B cell (primary cell): Measurements from ENCODE around the gene TBX2. TPM values are rescaled to one million over a fixed set of nuclear protein-coding genes. Genes with fewer than 3 reads are reported as not detected.

ENCODE experiments used
- ATAC-seq: fragments of 200-7000 bp; cut with Tn5 transposase; one replicate; pipeline ENCODE4 v1.10.0; 2021; ENCODE audit warnings: low read depth, mild to moderate bottlenecking, moderate number of reproducible peaks, moderate library complexity
- CTCF ChIA-PET: fragments of 350-600 bp; sonication (Branson Sonifier 250); formaldehyde crosslinking; loops from one replicate; lab custom pipeline; 2021; ENCODE audit warnings: antibody characterized with exemption, inconsistent platforms; lab: Charles Lee
- POLR2A ChIA-PET: fragments of 350-600 bp; sonication (Branson Sonifier 250); formaldehyde crosslinking; loops from one replicate; lab custom pipeline; 2021; ENCODE audit warnings: antibody characterized with exemption; lab: Charles Lee
- DNase-seq: peaks from one replicate; pipeline ENCODE4 v3.0.0; 2013
- H2AFZ ChIP-seq: 2 replicates; pipeline ENCODE4 v1.6.1; 2012; ENCODE audit warnings: mild to moderate bottlenecking, low read depth, low read length; ENCODE audit not compliant: insufficient read depth, poor library complexity, severe bottlenecking
- H3K27ac ChIP-seq, 2 donors: 1 replicate in 1 of 2; 2 replicates in 1 of 2; pipeline ENCODE4 v1.5.1; 2012 to 2013; ENCODE audit warnings: low read length in 2 of 2, mild to moderate bottlenecking in 2 of 2, moderate library complexity in 1 of 2
- H3K27me3 ChIP-seq, 4 experiments: fragments of 200-600 bp in 1 of 4; sonication (generic) in 1 of 4; replicated peaks in 1 of 4; 1 replicate in 2 of 4; 2 replicates in 2 of 4; pipeline versions ENCODE4 v1.6.1 to v1.7.0; 2013 to 2016; ENCODE audit warnings: low read length in 3 of 4, mild to moderate bottlenecking in 2 of 4, mixed read lengths in 1 of 4, moderate library complexity in 1 of 4; ENCODE audit not compliant: insufficient read depth in 4 of 4, control insufficient read depth in 3 of 4; ENCODE audit errors: control extremely low read depth in 1 of 4
- H3K36me3 ChIP-seq, 2 experiments: replicated peaks in 1 of 2; 1 replicate in 1 of 2; 2 replicates in 1 of 2; pipeline versions ENCODE4 v1.6.1 to v1.7.1; 2013; ENCODE audit warnings: low read length in 1 of 2; ENCODE audit not compliant: insufficient read depth in 2 of 2, control insufficient read depth in 1 of 2; ENCODE audit errors: control extremely low read depth in 1 of 2, extremely low read depth in 1 of 2
- H3K4me1 ChIP-seq, 2 donors: fragments of 200-600 bp in 1 of 2; sonication (generic) in 1 of 2; 1 replicate in 1 of 2; 2 replicates in 1 of 2; pipeline versions ENCODE4 v1.5.1 to v1.6.1; 2013 to 2017; ENCODE audit warnings: low read length in 2 of 2; ENCODE audit not compliant: control insufficient read depth in 2 of 2, insufficient read depth in 2 of 2
- H3K4me2 ChIP-seq: replicated peaks from 2 replicates; pipeline ENCODE3; 2012; ENCODE audit warnings: mild to moderate bottlenecking, low read depth, low read length; ENCODE audit not compliant: poor library complexity, severe bottlenecking
- H3K4me3 ChIP-seq, 5 experiments: fragments of 200-600 bp in 1 of 5; sonication (generic) in 1 of 5; 1 replicate in 3 of 5; 2 replicates in 2 of 5; pipeline versions ENCODE4 v1.5.1 to v1.7.0; 2011 to 2016; ENCODE audit warnings: low read length in 4 of 5, mild to moderate bottlenecking in 4 of 5, low read depth in 2 of 5, control low read depth in 1 of 5, moderate library complexity in 1 of 5; ENCODE audit not compliant: insufficient read depth in 1 of 5; ENCODE audit errors: control extremely low read depth in 1 of 5, extremely low read depth in 1 of 5
- H3K79me2 ChIP-seq: fragments of 200-600 bp; sonication (generic); one replicate; pipeline ENCODE4 v1.6.0; 2016; ENCODE audit warnings: low read length; ENCODE audit not compliant: control insufficient read depth, insufficient read depth
- H3K9ac ChIP-seq: fragments of 200-600 bp; sonication (generic); 2 replicates; pipeline ENCODE4 v1.6.1; 2017; ENCODE audit warnings: mild to moderate bottlenecking, low read length, moderate library complexity
- H3K9me3 ChIP-seq, 3 donors: one replicate each; pipeline versions ENCODE4 v1.6.1 to v1.7.1; 2013; ENCODE audit warnings: low read length in 2 of 3; ENCODE audit not compliant: control insufficient read depth in 2 of 3, insufficient read depth in 1 of 3; ENCODE audit errors: control extremely low read depth in 1 of 3
- H4K20me1 ChIP-seq: 2 replicates; pipeline ENCODE4 v1.6.0; 2012; ENCODE audit warnings: mild to moderate bottlenecking, low read length; ENCODE audit not compliant: insufficient read depth, control insufficient read depth, poor library complexity, severe bottlenecking
- H3K27ac Mint-ChIP-seq: one replicate; pipeline ENCODE4 v1.8.0; 2021; ENCODE audit warnings: mixed read lengths
- H3K27me3 Mint-ChIP-seq: one replicate; pipeline ENCODE4 v1.8.0; 2021; ENCODE audit warnings: mixed read lengths
- H3K4me1 Mint-ChIP-seq: one replicate; pipeline ENCODE4 v1.8.0; 2021; ENCODE audit warnings: mixed read lengths
- H3K4me3 Mint-ChIP-seq: one replicate; pipeline ENCODE4 v1.8.0; 2021; ENCODE audit warnings: mixed read lengths
- H3K9me3 Mint-ChIP-seq: one replicate; pipeline ENCODE4 v1.8.0; 2022; ENCODE audit warnings: mixed read lengths; ENCODE audit not compliant: insufficient read depth
- EZH2 ChIP-seq: IDR thresholded peaks from 2 replicates; pipeline ENCODE4 v1.6.1; 2012; ENCODE audit warnings: borderline replicate concordance, low read depth, mild to moderate bottlenecking, moderate library complexity, low read length; ENCODE audit not compliant: insufficient read depth, poor library complexity, severe bottlenecking
- WGBS: methylation state at CpG from one replicate; pipeline ENCODE4 v1.1.5; 2013; ENCODE audit warnings: missing lambda C conversion rate; ENCODE audit not compliant: insufficient coverage; 5-methylcytosine and 5-hydroxymethylcytosine counted together
- intact Hi-C: fragments of 100-400 bp; cut with micrococcal nuclease; formaldehyde crosslinking; loops from one replicate; pipeline ENCODE4 v1.10.0; 2022
- polyA plus RNA-seq: library from polyadenylated mRNA; depleted of rRNA; stranded (reverse); fragments of >200 nt; gene quantifications from 2 replicates; pipeline ENCODE4 v1.2.3, GENCODE V29; 2012
- total RNA-seq, 2 donors: library from RNA; stranded (reverse); fragments of 120-200 nt in 1 of 2; gene quantifications; 1 replicate in 1 of 2; 2 replicates in 1 of 2; pipeline versions ENCODE4 v1.2.3 to v1.2.4, GENCODE V29; 2013 to 2022
- TF ChIP-seq, protein P1 (sequence below): fragments of 200-600 bp; IDR thresholded peaks from one replicate; pipeline ENCODE4 v1.8.0; 2022; ENCODE audit warnings: antibody characterized with exemption, mild to moderate bottlenecking

TBX2 gene
- total and polyA plus RNA-seq, 2 donors (not counting 1 experiment from before 2014, with no cell fraction given) = not detected

DNA sequence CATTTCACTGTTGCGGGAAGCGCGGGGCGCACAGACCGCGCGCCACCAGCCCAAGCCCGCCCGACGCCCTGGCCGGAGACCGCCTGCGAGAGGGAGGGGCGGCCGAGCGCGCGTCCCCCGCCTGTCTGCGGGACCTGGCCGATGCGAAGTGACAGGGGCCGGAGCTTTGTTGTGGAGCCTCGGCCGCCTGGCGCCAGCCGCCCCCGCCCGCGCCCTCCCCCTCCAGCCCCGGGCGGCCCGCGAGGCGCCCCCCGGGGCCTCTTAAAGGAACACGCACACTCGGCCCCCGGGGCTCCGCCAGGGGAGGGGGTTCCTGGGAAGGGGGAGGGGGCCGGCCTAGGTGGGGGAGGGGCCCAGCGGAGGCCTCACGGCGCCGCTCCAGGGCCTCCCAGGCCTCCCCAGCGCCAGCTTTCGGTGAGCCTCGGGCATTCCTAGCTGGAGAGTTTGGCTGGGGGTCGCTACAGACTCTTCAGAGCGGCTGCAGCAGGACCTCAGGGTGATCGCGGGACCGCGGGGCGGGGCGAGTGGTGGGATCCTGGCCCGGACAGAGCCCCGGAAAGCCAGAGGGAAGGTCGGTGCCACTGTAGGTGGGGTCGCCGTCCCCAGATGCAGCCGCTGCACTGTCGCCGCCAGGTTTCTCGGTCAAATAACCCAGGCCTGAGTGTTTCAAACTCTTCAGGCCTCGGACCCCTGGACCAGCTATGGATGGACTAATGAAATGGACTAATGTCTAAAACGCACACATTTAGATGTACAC, 2.4 kb upstream of the TBX2 start:
- no peak for ATAC-seq

More for the DNA sequence above, 2.4 kb upstream of the TBX2 start:
- H3K4me1 Mint-ChIP-seq = peaks cover 26% of the 10 kb centered on the region
- Histone ChIP-seq H3K27ac (no peak overlapping the region), H3K79me2 (no peaks in the 10 kb centered on the region), H3K27me3 (peaks cover 0 to 68% (median 37%) of the 10 kb centered on the region in 4 experiments), H3K4me3 (no peak overlapping the region), H2AFZ (no peak overlapping the region), H3K9me3 (peaks cover 0 to 44% (median 0%) of the 10 kb centered on the region in 3 donors), H3K36me3 (no peaks in the 10 kb centered on the region), H3K4me1 (peaks cover 47 to 55% of the 10 kb centered on the region in 2 donors), H3K4me2 (peak overlapping the region; percentile 54), H3K9ac (no peak overlapping the region), H4K20me1 (no peaks in the 10 kb centered on the region)
- no peaks in the 10 kb centered on the region for H3K9me3 Mint-ChIP-seq
- 7% methylated on average over 51 of the region's 67 CpGs for WGBS
- H3K27ac Mint-ChIP-seq = no peak overlapping the region
- POLR2A ChIA-PET = interaction anchor here (0.7 kb wide), 1 partner anchor 10 kb away, joined by 11 read pairs; no protein-coding TSS in a partner anchor
- CTCF ChIA-PET = interaction anchor here (1.2 to 2.4 kb wide), 2 partner anchors 15 kb away, joined by 3 to 6 read pairs; no protein-coding TSS in a partner anchor
- peak overlapping the region; percentile 78 for H3K4me3 Mint-ChIP-seq
- DNase-seq = no peak
- H3K27me3 Mint-ChIP-seq = peaks cover 35% of the 10 kb centered on the region
- no peak for TF ChIP-seq EZH2
- TF ChIP-seq, protein P1, sequence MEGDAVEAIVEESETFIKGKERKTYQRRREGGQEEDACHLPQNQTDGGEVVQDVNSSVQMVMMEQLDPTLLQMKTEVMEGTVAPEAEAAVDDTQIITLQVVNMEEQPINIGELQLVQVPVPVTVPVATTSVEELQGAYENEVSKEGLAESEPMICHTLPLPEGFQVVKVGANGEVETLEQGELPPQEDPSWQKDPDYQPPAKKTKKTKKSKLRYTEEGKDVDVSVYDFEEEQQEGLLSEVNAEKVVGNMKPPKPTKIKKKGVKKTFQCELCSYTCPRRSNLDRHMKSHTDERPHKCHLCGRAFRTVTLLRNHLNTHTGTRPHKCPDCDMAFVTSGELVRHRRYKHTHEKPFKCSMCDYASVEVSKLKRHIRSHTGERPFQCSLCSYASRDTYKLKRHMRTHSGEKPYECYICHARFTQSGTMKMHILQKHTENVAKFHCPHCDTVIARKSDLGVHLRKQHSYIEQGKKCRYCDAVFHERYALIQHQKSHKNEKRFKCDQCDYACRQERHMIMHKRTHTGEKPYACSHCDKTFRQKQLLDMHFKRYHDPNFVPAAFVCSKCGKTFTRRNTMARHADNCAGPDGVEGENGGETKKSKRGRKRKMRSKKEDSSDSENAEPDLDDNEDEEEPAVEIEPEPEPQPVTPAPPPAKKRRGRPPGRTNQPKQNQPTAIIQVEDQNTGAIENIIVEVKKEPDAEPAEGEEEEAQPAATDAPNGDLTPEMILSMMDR = no peak
- intact Hi-C loops = no loop called here
